SK-N-MC (cell line): Measurements from ENCODE around the gene ASCC3.
"Not testable (repeated sequence)": the region's sequence is repeated elsewhere in the genome, so short reads cannot be mapped to it uniquely, and the experiment has no call there.

Experiments
- DNase-seq: peaks from one replicate; pipeline ENCODE4 v3.0.0-alpha.2; 2011; ENCODE audit warnings: low read depth, low spot score
- H3K27ac ChIP-seq: fragments of 200-600 bp; sonication (generic); 2 replicates; pipeline ENCODE4 v1.5.1; 2016; ENCODE audit warnings: mixed run types
- H3K36me3 ChIP-seq: fragments of 200-600 bp; sonication (generic); 2 replicates; pipeline ENCODE4 v1.6.1; 2017; ENCODE audit warnings: antibody characterized with exemption, low read length, mixed read lengths; ENCODE audit not compliant: insufficient read depth
- H3K4me3 ChIP-seq: fragments of 200-600 bp; sonication (generic); 2 replicates; pipeline ENCODE4 v1.5.1; 2016
- H3K9ac ChIP-seq: fragments of 200-600 bp; sonication (generic); 2 replicates; pipeline ENCODE4 v1.8.0; 2017; ENCODE audit warnings: mixed run types, mixed read lengths; ENCODE audit not compliant: insufficient read length
- H3K9me3 ChIP-seq: fragments of 200-600 bp; sonication (generic); 2 replicates; pipeline ENCODE4 v1.6.1; 2017; ENCODE audit warnings: low read depth, mild to moderate bottlenecking, antibody characterized with exemption, low read length, moderate library complexity, mixed read lengths
- EZH2 ChIP-seq: fragments of 200-600 bp; sonication (generic); IDR thresholded peaks from one replicate; pipeline ENCODE4 v1.6.1; 2017; ENCODE audit warnings: antibody characterized with exemption
- FOXP2 ChIP-seq: optimal IDR thresholded peaks from 2 replicates; pipeline ENCODE3; 2011; ENCODE audit warnings: mild to moderate bottlenecking, moderate library complexity; ENCODE audit not compliant: insufficient read depth; ENCODE audit errors: extremely low read length, control extremely low read depth
- POLR2AphosphoS5 ChIP-seq: IDR thresholded peaks from 2 replicates; pipeline ENCODE4 v1.6.1; 2012; ENCODE audit warnings: mild to moderate bottlenecking, low read depth, low read length, borderline replicate concordance

ASCC3 gene

DNA sequence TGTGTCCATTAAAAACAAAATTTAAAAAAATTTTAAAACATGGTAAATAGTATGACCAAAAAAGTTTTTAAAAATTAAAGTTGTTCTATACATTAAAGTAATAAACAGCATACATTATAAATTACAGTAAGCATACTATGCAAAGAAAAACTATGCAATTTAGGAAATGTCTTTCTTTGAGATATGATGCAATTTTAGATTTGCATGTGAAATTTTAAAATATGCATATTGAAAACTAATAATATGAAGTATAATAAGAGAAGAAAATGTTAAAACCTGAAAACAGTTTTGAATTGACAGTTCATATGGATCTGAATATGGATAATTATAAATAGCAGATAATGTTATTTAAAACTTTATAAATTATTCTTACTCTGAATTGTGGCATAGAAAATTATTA lies 43.1 kb downstream of the ASCC3 start:
- peak overlapping the region; percentile 43 for H3K27ac ChIP-seq
- TF ChIP-seq FOXP2 (no peak), POLR2AphosphoS5 (no peak), EZH2 (no peak)
- H3K9me3 ChIP-seq = peaks cover 14% of the 10 kb centered on the region; the same call in 1 of the 2 replicates
- no peak for DNase-seq
- peaks cover 45% of the 10 kb centered on the region for H3K36me3 ChIP-seq
- H3K4me3 ChIP-seq = no peak overlapping the region
- no peak overlapping the region for H3K9ac ChIP-seq

DNA sequence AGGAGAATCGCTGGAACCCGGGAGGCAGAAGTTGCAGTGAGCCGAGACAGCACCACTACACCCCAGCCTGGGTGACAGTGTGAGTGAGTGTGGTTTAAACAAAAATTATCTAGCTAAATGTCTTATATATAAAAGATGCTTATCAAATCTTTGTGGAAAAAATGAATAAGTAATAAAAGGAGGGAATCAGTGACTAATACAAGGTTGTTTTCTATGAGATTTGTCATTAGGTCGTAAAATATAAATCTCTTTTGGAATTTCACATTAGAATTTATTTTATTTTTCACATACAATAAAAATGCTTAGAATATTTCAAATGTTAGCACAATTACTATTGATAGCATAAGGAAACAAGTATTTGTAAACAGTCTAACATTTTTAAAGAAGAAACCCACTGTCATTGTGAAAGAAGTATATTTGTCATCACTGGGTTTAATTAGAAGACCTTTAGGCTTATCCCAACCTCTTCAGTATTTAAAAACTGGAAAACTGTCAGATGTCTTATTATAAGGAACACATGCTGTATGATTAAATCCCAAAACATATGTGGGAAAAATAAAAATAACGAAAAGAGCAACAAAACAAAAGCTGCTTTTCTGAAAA lies 47.1 kb downstream of the ASCC3 start:
- no peak for TF ChIP-seq EZH2
- no peak overlapping the region for H3K9ac ChIP-seq
- peak overlapping the region; percentile 73 for H3K27ac ChIP-seq
- H3K9me3 ChIP-seq = peaks cover 10% of the 10 kb centered on the region; the same call in 1 of the 2 replicates
- DNase-seq = no peak
- no peak overlapping the region for H3K4me3 ChIP-seq
- peaks cover 47% of the 10 kb centered on the region for H3K36me3 ChIP-seq

DNA sequence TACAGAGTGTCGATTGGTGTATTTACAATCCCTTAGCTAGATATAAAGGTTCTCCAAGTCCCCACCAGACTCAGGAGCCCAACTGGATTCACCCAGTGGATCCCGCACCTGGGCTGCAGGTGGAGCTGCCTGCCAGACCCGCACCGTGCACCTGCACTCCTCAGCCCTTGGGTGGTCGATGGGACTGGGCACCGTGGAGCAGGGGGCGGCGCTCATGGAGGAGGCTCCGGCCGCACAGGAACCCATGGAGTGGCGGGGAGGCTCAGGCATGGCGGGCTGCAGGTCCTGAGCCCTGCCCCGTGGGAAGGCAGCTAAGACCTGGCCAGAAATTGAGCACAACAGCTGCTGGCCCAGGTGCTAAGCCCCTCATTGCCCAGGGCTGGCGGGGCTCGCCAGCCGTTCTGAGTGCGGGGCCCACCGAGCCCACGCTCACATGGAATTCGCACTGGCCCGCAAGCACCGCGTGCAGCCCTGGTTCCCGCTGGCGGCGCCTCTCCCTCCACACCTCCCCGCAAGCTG lies 52.0 kb downstream of the ASCC3 start:
- H3K27ac ChIP-seq, DNase-seq, H3K9ac ChIP-seq, H3K4me3 ChIP-seq, H3K9me3 ChIP-seq: not testable (repeated sequence)
- peaks cover 25% of the 10 kb centered on the region for H3K36me3 ChIP-seq

DNA sequence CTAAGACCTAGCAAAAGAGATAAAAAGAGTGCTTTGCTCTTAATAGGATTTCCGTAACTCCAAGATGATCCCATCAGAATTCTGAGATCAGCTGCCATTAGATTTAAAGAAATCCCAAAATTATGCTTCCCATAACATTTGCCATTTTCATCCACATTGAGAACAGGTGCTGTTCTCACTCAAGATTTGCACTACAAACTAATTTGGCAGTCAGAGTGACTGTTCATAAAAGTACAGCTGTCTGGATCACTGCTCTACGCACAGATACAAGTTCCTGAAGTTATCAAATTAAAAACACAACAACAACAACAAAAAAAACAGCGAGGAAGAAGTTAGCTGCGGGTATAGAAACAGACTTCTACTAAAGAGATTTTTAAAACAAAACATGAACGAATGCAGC lies 58.1 kb downstream of the ASCC3 start:
- no peak overlapping the region for H3K4me3 ChIP-seq

DNA sequence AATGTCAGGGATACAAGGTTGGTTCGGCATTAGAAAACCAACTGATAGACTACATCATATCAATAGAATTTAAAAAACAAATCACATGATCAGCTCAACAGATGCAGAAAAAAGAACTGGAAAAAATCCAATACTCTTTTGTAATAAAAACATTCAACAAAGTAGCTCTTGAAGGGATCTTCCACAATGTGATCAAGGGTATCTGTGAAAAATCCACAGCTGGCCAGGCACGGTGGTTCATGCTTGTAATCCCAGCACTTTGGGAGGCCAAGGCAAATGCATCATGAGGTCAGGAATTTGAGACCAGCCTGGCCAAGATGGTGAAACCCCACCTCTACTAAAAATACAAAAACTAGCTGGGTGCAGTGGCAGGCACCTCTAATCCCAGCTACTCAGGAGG lies 63.1 kb downstream of the ASCC3 start:
- peaks cover 10% of the 10 kb centered on the region for H3K36me3 ChIP-seq

More for the DNA sequence above, 58.1 kb downstream of the ASCC3 start:
- no peak for TF ChIP-seq POLR2AphosphoS5
- H3K9me3 ChIP-seq = no peaks in the 10 kb centered on the region
- H3K36me3 ChIP-seq = peaks cover 5% of the 10 kb centered on the region; the same call in 1 of the 2 replicates
- H3K27ac ChIP-seq = no peak overlapping the region
- no peak for DNase-seq
- H3K9ac ChIP-seq = no peak overlapping the region

DNA sequence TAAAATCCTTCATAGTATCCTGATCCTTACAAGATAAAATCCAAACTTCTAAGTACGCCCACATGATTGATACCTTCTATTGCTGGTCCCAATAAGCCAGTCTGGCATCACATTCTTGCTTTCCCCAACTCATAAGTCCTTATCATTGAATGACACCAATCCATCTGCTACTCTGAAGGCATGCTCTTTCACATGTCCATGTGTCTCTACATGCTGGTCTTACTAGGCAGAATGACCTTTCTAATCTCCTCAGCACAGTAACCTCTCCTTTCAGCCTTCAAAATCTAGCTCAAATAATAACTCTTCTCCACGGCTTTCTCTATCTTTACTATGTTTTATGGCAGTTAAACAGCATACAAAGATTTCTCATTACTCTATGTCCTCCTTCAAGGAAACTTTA lies 71.1 kb downstream of the ASCC3 start:
- no peak for DNase-seq
- Histone ChIP-seq H3K27ac (no peak overlapping the region), H3K9me3 (no peaks in the 10 kb centered on the region), H3K4me3 (no peak overlapping the region), H3K36me3 (peaks cover 8% of the 10 kb centered on the region), H3K9ac (no peak overlapping the region)
- TF ChIP-seq POLR2AphosphoS5 (no peak), EZH2 (no peak), FOXP2 (no peak)

More for the DNA sequence above, 63.1 kb downstream of the ASCC3 start:
- H3K9me3 ChIP-seq = peaks cover 4% of the 10 kb centered on the region; the same call in 1 of the 2 replicates
- DNase-seq = no peak
- H3K27ac ChIP-seq = no peak overlapping the region
- TF ChIP-seq FOXP2 (no peak), EZH2 (no peak), POLR2AphosphoS5 (no peak)
- H3K4me3 ChIP-seq = no peak overlapping the region
- no peak overlapping the region for H3K9ac ChIP-seq

DNA sequence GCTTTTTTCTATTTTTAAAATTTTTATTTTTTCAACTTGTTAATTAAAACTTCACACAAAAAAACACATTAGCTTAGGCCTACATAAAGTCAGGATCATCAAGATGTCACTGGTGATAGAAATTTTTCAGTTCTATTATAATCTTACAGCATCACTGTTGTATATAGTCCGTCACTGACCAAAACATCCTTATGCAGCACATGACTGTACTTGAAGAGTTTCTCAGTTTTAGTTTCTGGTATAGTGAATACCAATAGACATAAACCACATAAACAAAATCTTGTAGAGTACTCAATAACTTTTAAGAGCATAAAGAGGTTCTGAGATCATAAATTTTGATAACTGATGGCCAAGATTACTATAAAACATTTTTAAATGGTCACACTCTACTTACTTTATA lies 71.8 kb downstream of the ASCC3 start:
- Histone ChIP-seq H3K36me3 (peaks cover 13% of the 10 kb centered on the region), H3K9ac (no peak overlapping the region), H3K27ac (0 out of 2 replicates have a peak overlapping the region, but pooled peaks have one; percentile 10), H3K4me3 (no peak overlapping the region), H3K9me3 (no peaks in the 10 kb centered on the region)
- no peak for DNase-seq
- no peak for TF ChIP-seq FOXP2
- TF ChIP-seq EZH2 = no peak
- no peak for TF ChIP-seq POLR2AphosphoS5

GRCh38 chr6:100808638-100809275 lies 72.4 kb downstream of the ASCC3 start:
- H3K4me3 ChIP-seq = no peak overlapping the region
- H3K9ac ChIP-seq = no peak overlapping the region
- DNase-seq = no peak
- H3K9me3 ChIP-seq = no peaks in the 10 kb centered on the region
- peaks cover 13% of the 10 kb centered on the region for H3K36me3 ChIP-seq
- TF ChIP-seq FOXP2 = no peak
- TF ChIP-seq EZH2 = no peak
- TF ChIP-seq POLR2AphosphoS5 = no peak
- 0 out of 2 replicates have a peak overlapping the region, but pooled peaks have one; percentile 10 for H3K27ac ChIP-seq

DNA sequence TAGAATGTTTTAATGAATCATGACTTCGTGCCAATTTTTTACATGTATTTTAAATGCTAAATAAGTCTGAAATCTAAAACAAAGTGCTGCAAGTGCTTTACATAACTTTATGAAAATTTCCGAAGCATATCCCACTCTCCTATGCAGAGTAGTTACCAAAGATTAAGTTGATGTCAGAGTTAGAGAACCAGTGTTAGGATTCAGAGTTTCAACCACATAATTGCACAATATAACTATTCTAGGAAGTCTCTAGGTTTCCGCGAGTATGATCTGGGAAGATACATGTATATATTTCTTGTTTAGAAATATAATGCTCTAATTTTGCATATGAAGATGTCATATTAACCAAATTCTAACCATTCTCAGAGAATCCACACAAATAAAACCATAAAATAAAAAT lies 74.8 kb downstream of the ASCC3 start:
- TF ChIP-seq EZH2 (no peak), POLR2AphosphoS5 (no peak), FOXP2 (no peak)
- H3K36me3 ChIP-seq = peaks cover 10% of the 10 kb centered on the region
- H3K4me3 ChIP-seq = no peak overlapping the region
- H3K9ac ChIP-seq = no peak overlapping the region
- no peak for DNase-seq
- no peak overlapping the region for H3K27ac ChIP-seq
- H3K9me3 ChIP-seq = no peaks in the 10 kb centered on the region
